GM18907 (cell line): Measurements from ENCODE around the gene CD9.

Experiments used
- ATAC-seq: cut with Tn5 transposase; IDR thresholded peaks from one replicate; pipeline ENCODE4 v1.9.1; 2021; ENCODE audit warnings: mild to moderate bottlenecking, moderate library complexity; ENCODE audit not compliant: unreplicated experiment

Gene CD9

GRCh38 chr12:6235906-6236640 is 35.9 kb downstream of the CD9 start:
- no peak for ATAC-seq

GRCh38 chr12:6236641-6236940 is 36.4 kb downstream of the CD9 start:
- ATAC-seq = no peak

- no peak for ATAC-seq
These were observed 37.6 kb downstream of the CD9 start for GRCh38 chr12:6237830-6238229.

- no peak for ATAC-seq
These were observed 38.7 kb downstream of the CD9 start for GRCh38 chr12:6238875-6239274.

- ATAC-seq = no peak
These were observed 41.3 kb downstream of the CD9 start for GRCh38 chr12:6241495-6241894.

GRCh38 chr12:6249580-6249979 is 49.4 kb downstream of the CD9 start:
- no peak for ATAC-seq

GRCh38 chr12:6250343-6250742 is 50.1 kb downstream of the CD9 start:
- no peak for ATAC-seq

- ATAC-seq = no peak
These were observed 53.1 kb downstream of the CD9 start for GRCh38 chr12:6253278-6253677.

GRCh38 chr12:6254491-6254890 is 54.3 kb downstream of the CD9 start:
- ATAC-seq = no peak

- ATAC-seq = no peak
These were observed 56.8 kb downstream of the CD9 start for GRCh38 chr12:6257007-6257406.

- no peak for ATAC-seq
These were observed 62.0 kb downstream of the CD9 start for GRCh38 chr12:6262211-6262610.

- no peak for ATAC-seq
These were observed 62.4 kb downstream of the CD9 start for GRCh38 chr12:6262623-6263022.

- ATAC-seq = no peak
These were observed 63.7 kb downstream of the CD9 start for GRCh38 chr12:6263931-6264330.

GRCh38 chr12:6264402-6265037 is 64.3 kb downstream of the CD9 start:
- no peak for ATAC-seq

GRCh38 chr12:6265038-6265405 is 64.8 kb downstream of the CD9 start:
- no peak for ATAC-seq

- no peak for ATAC-seq
These were observed 66.4 kb downstream of the CD9 start for GRCh38 chr12:6266541-6266966.

- ATAC-seq = no peak
These were observed 66.9 kb downstream of the CD9 start for GRCh38 chr12:6266971-6267721.

GRCh38 chr12:6268484-6269157 is 68.4 kb downstream of the CD9 start:
- no peak for ATAC-seq

GRCh38 chr12:6269986-6270385 is 69.8 kb downstream of the CD9 start:
- no peak for ATAC-seq

GRCh38 chr12:6271281-6271680 is 71.1 kb downstream of the CD9 start:
- no peak for ATAC-seq

GRCh38 chr12:6272300-6273204 is 72.4 kb downstream of the CD9 start:
- no peak for ATAC-seq
